ENCODE data around the gene KCNIP4. TPM values are rescaled to one million over a fixed set of nuclear protein-coding genes. Genes with fewer than 3 reads are reported as not detected.

The KCNIP4 gene
- total and polyA plus RNA-seq, 2 of the 8 experiments (the other 6 are each of a cell fraction or from before 2014, with no cell fraction given): 0.06 TPM; not detected in 1

DNA sequence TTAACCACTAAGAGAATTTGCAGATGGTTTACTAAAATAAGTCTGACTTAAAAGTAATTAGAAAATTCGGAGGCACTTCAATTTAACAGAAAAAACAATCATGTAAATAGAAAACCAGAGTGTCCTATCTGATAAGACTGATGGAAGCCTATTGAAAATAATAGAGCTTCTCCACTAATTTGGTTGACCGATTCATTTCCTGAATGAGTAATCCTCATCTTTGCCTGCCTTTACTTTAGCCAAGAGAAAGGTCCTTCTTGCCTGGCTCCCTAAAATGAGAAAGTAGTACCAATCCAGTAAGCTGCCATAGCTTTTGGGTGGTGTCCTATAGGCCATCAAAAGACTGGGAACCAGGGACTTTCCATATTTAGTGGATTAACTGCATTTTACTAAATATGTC is 48.4 kb downstream of the KCNIP4 start (continued):
- no peak for TF ChIP-seq YY1 (IDR thresholded peaks at IDR 0.05; ENCODE audit: low read depth, low read length)
- no peak for TF ChIP-seq PHF8 (conservative IDR thresholded peaks at IDR 0.05; ENCODE audit: low read depth, low read length)

Data from H1 (cell line).